ENCODE data around the gene INPPL1.

The INPPL1 gene

GRCh38 chr11:72218251-72218745 lies 6.3 kb upstream of the INPPL1 start:
- peak; percentile 26 for DNase-seq (ENCODE audit: low spot score)

- DNase-seq (ENCODE audit: low spot score): peak; percentile 35
Observed at GRCh38 chr11:72220696-72221363, 3.7 kb upstream of the INPPL1 start.

GRCh38 chr11:72221386-72222075 lies 3.0 kb upstream of the INPPL1 start:
- peak; percentile 41 for DNase-seq (ENCODE audit: low spot score)

- DNase-seq (ENCODE audit: low spot score): peak; percentile 53
Observed at GRCh38 chr11:72222106-72222891, 2.3 kb upstream of the INPPL1 start.

- DNase-seq (ENCODE audit: low spot score): peak; percentile 93
Observed at GRCh38 chr11:72222907-72223614, 1.5 kb upstream of the INPPL1 start.

- DNase-seq (ENCODE audit: low spot score): peak; percentile 76
Observed at GRCh38 chr11:72223615-72224563, 678 bp upstream of the INPPL1 start.

- peak; percentile 56 for DNase-seq (ENCODE audit: low spot score)
Observed at GRCh38 chr11:72225411-72225951, 914 bp downstream of the INPPL1 start.

- DNase-seq (ENCODE audit: low spot score): peak; percentile 23
Observed at GRCh38 chr11:72226701-72227100, 2.1 kb downstream of the INPPL1 start.

- DNase-seq (ENCODE audit: low spot score): peak; percentile 40
Observed at GRCh38 chr11:72227316-72228228, 3.0 kb downstream of the INPPL1 start.

- peak; percentile 53 for DNase-seq (ENCODE audit: low spot score)
Observed at GRCh38 chr11:72228229-72228843, 3.8 kb downstream of the INPPL1 start.

GRCh38 chr11:72228844-72229231 lies 4.3 kb downstream of the INPPL1 start:
- peak; percentile 38 for DNase-seq (ENCODE audit: low spot score)

GRCh38 chr11:72229336-72229924 lies 4.9 kb downstream of the INPPL1 start:
- DNase-seq (ENCODE audit: low spot score): peak; percentile 39

- peak; percentile 34 for DNase-seq (ENCODE audit: low spot score)
Observed at GRCh38 chr11:72229925-72230763, 5.6 kb downstream of the INPPL1 start.

GRCh38 chr11:72230764-72231365 lies 6.3 kb downstream of the INPPL1 start:
- DNase-seq (ENCODE audit: low spot score): peak; percentile 24

GRCh38 chr11:72231396-72232259 lies 7.1 kb downstream of the INPPL1 start:
- peak; percentile 32 for DNase-seq (ENCODE audit: low spot score)

All from ecto neural progenitor cell (in vitro differentiated cells).